CD4-positive, alpha-beta T cell (primary cell): ENCODE results near the gene ZNF507. TPM values are rescaled to one million over a fixed set of nuclear protein-coding genes. Genes with fewer than 3 reads are reported as not detected.

Source experiments
- ATAC-seq: fragments of 200-7000 bp; cut with Tn5 transposase; one replicate; pipeline ENCODE4 v1.10.0; 2022; ENCODE audit warnings: mild to moderate bottlenecking; ENCODE audit not compliant: poor library complexity
- CTCF ChIA-PET: fragments of 350-600 bp; sonication (Branson Sonifier 250); formaldehyde crosslinking; loops from one replicate; lab custom pipeline; 2021; ENCODE audit warnings: antibody characterized with exemption, inconsistent platforms; lab: Charles Lee
- POLR2A ChIA-PET: fragments of 350-600 bp; sonication (Branson Sonifier 250); formaldehyde crosslinking; loops from one replicate; lab custom pipeline; 2021; ENCODE audit warnings: antibody characterized with exemption, inconsistent platforms; lab: Charles Lee
- DNase-seq, 14 experiments: peaks; one replicate each; pipeline ENCODE4 v3.0.0-alpha.2; 2013 to 2020; ENCODE audit warnings: mixed read lengths in 2 of 14
- H3K27ac ChIP-seq, 2 donors: one replicate each; pipeline versions ENCODE4 v1.5.1 to v1.7.0; 2013; ENCODE audit warnings: low read length in 2 of 2, low read depth in 1 of 2, mild to moderate bottlenecking in 1 of 2
- H3K27me3 ChIP-seq, 2 experiments: 1 replicate in 1 of 2; 2 replicates in 1 of 2; pipeline versions ENCODE4 v1.6.1 to v1.7.0; 2013; ENCODE audit warnings: low read length in 2 of 2, control low read depth in 1 of 2, mild to moderate bottlenecking in 1 of 2, moderate library complexity in 1 of 2; ENCODE audit not compliant: insufficient read depth in 2 of 2, control insufficient read depth in 1 of 2
- H3K36me3 ChIP-seq: one replicate; pipeline ENCODE4 v1.6.1; 2013; ENCODE audit warnings: low read length, control low read depth; ENCODE audit not compliant: insufficient read depth
- H3K4me1 ChIP-seq: one replicate; pipeline ENCODE4 v1.6.1; 2013; ENCODE audit warnings: low read length, control low read depth; ENCODE audit not compliant: insufficient read depth
- H3K4me3 ChIP-seq: one replicate; pipeline ENCODE4 v1.5.1; 2013; ENCODE audit warnings: mild to moderate bottlenecking, low read length, moderate library complexity
- H3K9me3 ChIP-seq, 2 experiments: 1 replicate in 1 of 2; 2 replicates in 1 of 2; pipeline versions ENCODE4 v1.6.1 to v1.7.0; 2013; ENCODE audit warnings: low read length in 2 of 2, mild to moderate bottlenecking in 2 of 2, control low read depth in 1 of 2, moderate library complexity in 1 of 2; ENCODE audit not compliant: control insufficient read depth in 1 of 2, insufficient read depth in 1 of 2
- H3K27ac Mint-ChIP-seq: one replicate; pipeline ENCODE4 v1.8.0; 2020; ENCODE audit warnings: mixed read lengths
- H3K27me3 Mint-ChIP-seq: one replicate; pipeline ENCODE4 v1.8.0; 2021; ENCODE audit warnings: mixed read lengths
- H3K36me3 Mint-ChIP-seq: one replicate; pipeline ENCODE4 v1.8.0; 2021; ENCODE audit warnings: low read depth, mixed read lengths
- H3K4me1 Mint-ChIP-seq: one replicate; pipeline ENCODE4 v1.8.0; 2021; ENCODE audit warnings: low read depth, mixed read lengths
- H3K4me3 Mint-ChIP-seq: one replicate; pipeline ENCODE4 v1.8.0; 2020; ENCODE audit warnings: mild to moderate bottlenecking, mixed read lengths
- H3K9me3 Mint-ChIP-seq: one replicate; pipeline ENCODE4 v1.8.0; 2020; ENCODE audit warnings: mixed read lengths
- intact Hi-C, 2 experiments: fragments of 100-400 bp; cut with DNase I in 1 of 2; cut with micrococcal nuclease in 1 of 2; formaldehyde crosslinking; loops; one replicate each; pipeline versions ENCODE4 v1.15.1 to v1.9.0; 2023 to 2025; cut with DNase I, micrococcal nuclease
- total RNA-seq, 174 experiments: library from RNA in 2 of 174; stranded (reverse) in 2 of 174; gene quantifications; one replicate each; pipeline ENCODE4 v1.2.3 and lab custom pipeline; 2021 to 2026
- TF ChIP-seq, protein P1 (sequence below): fragments of 200-600 bp; IDR thresholded peaks from one replicate; pipeline ENCODE4 v1.8.0; 2022; ENCODE audit warnings: antibody characterized with exemption, mild to moderate bottlenecking

The ZNF507 gene
- total RNA-seq, 2 experiments from 2014 or later, result 30.4 to 31.3 TPM

DNA sequence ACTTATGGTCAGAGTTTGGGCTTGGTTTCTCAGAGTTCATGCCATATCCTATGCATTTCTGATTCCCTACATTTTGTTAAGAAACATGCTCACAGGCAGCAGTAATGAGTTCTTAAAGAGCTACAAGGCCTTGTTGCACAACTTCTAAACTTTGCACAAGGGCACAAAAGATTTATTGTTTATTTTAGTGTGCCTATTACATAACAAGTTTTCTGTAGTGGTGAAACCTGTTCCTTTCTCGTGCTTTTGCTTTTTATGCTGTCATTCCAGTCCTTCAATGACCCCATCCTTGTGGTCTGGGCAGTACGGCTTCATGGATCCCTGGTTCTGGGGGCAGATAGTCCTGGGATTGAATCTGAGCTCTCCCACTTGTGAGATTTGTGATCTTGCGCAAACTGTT lies 17.8 kb downstream of the ZNF507 start:
- Histone ChIP-seq H3K36me3 (peaks cover 82% of the 10 kb centered on the region), H3K4me3 (no peak overlapping the region), H3K27me3 (no peaks in the 10 kb centered on the region), H3K27ac (no peak overlapping the region), H3K4me1 (peaks cover 9% of the 10 kb centered on the region), H3K9me3 (no peaks in the 10 kb centered on the region)
- Mint-ChIP-seq H3K4me3 (no peak overlapping the region), H3K4me1 (peaks cover 85% of the 10 kb centered on the region), H3K36me3 (peaks cover 98% of the 10 kb centered on the region), H3K27ac (peak overlapping the region; percentile 48), H3K9me3 (no peaks in the 10 kb centered on the region), H3K27me3 (no peaks in the 10 kb centered on the region)
- DNase-seq, result no peak
- TF ChIP-seq, protein P1, sequence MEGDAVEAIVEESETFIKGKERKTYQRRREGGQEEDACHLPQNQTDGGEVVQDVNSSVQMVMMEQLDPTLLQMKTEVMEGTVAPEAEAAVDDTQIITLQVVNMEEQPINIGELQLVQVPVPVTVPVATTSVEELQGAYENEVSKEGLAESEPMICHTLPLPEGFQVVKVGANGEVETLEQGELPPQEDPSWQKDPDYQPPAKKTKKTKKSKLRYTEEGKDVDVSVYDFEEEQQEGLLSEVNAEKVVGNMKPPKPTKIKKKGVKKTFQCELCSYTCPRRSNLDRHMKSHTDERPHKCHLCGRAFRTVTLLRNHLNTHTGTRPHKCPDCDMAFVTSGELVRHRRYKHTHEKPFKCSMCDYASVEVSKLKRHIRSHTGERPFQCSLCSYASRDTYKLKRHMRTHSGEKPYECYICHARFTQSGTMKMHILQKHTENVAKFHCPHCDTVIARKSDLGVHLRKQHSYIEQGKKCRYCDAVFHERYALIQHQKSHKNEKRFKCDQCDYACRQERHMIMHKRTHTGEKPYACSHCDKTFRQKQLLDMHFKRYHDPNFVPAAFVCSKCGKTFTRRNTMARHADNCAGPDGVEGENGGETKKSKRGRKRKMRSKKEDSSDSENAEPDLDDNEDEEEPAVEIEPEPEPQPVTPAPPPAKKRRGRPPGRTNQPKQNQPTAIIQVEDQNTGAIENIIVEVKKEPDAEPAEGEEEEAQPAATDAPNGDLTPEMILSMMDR, result no peak
- ChIA-PET POLR2A (no interaction called here), CTCF (no interaction called here)
- intact Hi-C loops, result loop anchor here in 1 of 2 experiments (5.0 kb wide), 1 partner anchor 1191 kb away; no protein-coding TSS in a partner anchor
- ATAC-seq, result no peak

DNA sequence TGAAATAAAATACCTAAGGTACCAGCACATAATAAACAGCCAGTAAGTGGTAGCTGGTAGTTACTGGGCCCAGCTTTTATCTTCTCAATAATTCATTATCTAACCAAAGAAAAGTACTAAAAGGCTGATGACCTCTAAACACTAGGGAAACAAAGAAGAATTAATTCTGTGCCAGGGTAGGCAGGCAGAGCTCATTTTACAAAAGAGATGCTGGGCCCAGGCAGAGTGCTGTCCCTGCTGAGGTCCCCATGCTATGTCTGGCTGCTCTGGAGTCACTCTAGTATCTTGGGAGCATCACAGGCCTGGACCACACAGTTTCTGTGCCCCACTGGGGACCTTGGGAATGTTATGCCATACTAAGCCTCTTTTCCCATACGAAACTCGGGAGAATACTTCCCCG lies 18.2 kb downstream of the ZNF507 start:
- TF ChIP-seq, protein P1, result no peak
- ATAC-seq (no peak), DNase-seq (no peak)
- Mint-ChIP-seq H3K27me3 (no peaks in the 10 kb centered on the region), H3K4me1 (peaks cover 84% of the 10 kb centered on the region), H3K9me3 (no peaks in the 10 kb centered on the region), H3K4me3 (no peak overlapping the region), H3K27ac (peak overlapping the region; percentile 48), H3K36me3 (peaks cover 98% of the 10 kb centered on the region)
- H3K36me3 ChIP-seq, result peaks cover 80% of the 10 kb centered on the region
- intact Hi-C loops, result loop anchor here in 1 of 2 experiments (5.0 kb wide), 1 partner anchor 1191 kb away; no protein-coding TSS in a partner anchor
- CTCF ChIA-PET, result no interaction called here
- H3K27me3 ChIP-seq, result no peaks in the 10 kb centered on the region
- POLR2A ChIA-PET, result no interaction called here
- no peak overlapping the region for H3K4me3 ChIP-seq
- peaks cover 11% of the 10 kb centered on the region for H3K4me1 ChIP-seq
- no peaks in the 10 kb centered on the region for H3K9me3 ChIP-seq
- H3K27ac ChIP-seq, result no peak overlapping the region

DNA sequence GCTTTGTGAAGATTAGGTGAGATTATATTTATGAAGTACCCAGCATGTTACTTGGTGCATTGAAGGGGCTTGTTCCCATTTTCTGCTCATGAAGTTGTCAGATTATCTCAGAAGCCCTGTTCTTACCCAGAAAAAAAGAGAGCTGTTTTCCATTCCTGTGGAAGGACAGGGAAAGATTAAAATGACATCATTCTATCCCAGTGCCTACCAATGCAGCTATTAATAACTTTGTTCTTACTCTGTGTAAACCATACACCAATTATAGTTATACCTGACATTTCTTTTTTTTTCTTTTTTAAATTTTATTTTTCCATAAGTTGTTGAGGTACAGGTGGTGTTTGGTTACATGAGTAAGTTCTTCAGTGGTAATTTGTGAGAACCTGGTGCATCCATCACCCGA lies 18.6 kb downstream of the ZNF507 start:
- Histone ChIP-seq H3K4me1 (peaks cover 11% of the 10 kb centered on the region), H3K4me3 (no peak overlapping the region), H3K36me3 (peaks cover 76% of the 10 kb centered on the region), H3K9me3 (no peaks in the 10 kb centered on the region), H3K27ac (no peak overlapping the region), H3K27me3 (no peaks in the 10 kb centered on the region)
- DNase-seq, result no peak
- Mint-ChIP-seq H3K27ac (no peak overlapping the region), H3K4me3 (no peak overlapping the region), H3K36me3 (peaks cover 98% of the 10 kb centered on the region), H3K27me3 (no peaks in the 10 kb centered on the region), H3K4me1 (peaks cover 88% of the 10 kb centered on the region), H3K9me3 (no peaks in the 10 kb centered on the region)
- TF ChIP-seq, protein P1, result no peak
- ChIA-PET POLR2A (no interaction called here), CTCF (no interaction called here)
- ATAC-seq, result no peak
- intact Hi-C loops, result loop anchor here in 1 of 2 experiments (5.0 kb wide), 1 partner anchor 1192 kb away; no protein-coding TSS in a partner anchor
